ENCODE data around the gene UGP2.

Gene UGP2

GRCh38 chr2:63866009-63866709, 24.5 kb downstream of the UGP2 start:
- peak in 1 of 2 donors; percentile 12 for DNase-seq

- DNase-seq = no peak
Observed at GRCh38 chr2:63870679-63871078, 29.0 kb downstream of the UGP2 start.

GRCh38 chr2:63871864-63872263, 30.2 kb downstream of the UGP2 start:
- DNase-seq = no peak

- DNase-seq = no peak
Observed at GRCh38 chr2:63872571-63873328, 31.1 kb downstream of the UGP2 start.

- DNase-seq = no peak
Observed at GRCh38 chr2:63874204-63875130, 32.8 kb downstream of the UGP2 start.

- no peak for DNase-seq
Observed at GRCh38 chr2:63875131-63875527, 33.4 kb downstream of the UGP2 start.

GRCh38 chr2:63875559-63876245, 34.0 kb downstream of the UGP2 start:
- DNase-seq = no peak

GRCh38 chr2:63876311-63876710, 34.6 kb downstream of the UGP2 start:
- DNase-seq = no peak

GRCh38 chr2:63878486-63878885, 36.8 kb downstream of the UGP2 start:
- DNase-seq = no peak

GRCh38 chr2:63879876-63880433, 38.3 kb downstream of the UGP2 start:
- DNase-seq = no peak

- DNase-seq = no peak
Observed at GRCh38 chr2:63880625-63881024, 38.9 kb downstream of the UGP2 start.

GRCh38 chr2:63881205-63881604, 39.5 kb downstream of the UGP2 start:
- no peak for DNase-seq

GRCh38 chr2:63882395-63883105, 40.9 kb downstream of the UGP2 start:
- no peak for DNase-seq

GRCh38 chr2:63886445-63886844, 44.7 kb downstream of the UGP2 start:
- DNase-seq = no peak

- DNase-seq = no peak
Observed at GRCh38 chr2:63888053-63888452, 46.4 kb downstream of the UGP2 start.

- peak; percentile 11 to 48 for DNase-seq
Observed at GRCh38 chr2:63888490-63889402, 47.0 kb downstream of the UGP2 start.

GRCh38 chr2:63890678-63891077, 49.0 kb downstream of the UGP2 start:
- DNase-seq = no peak

GRCh38 chr2:63891488-63892030, 49.9 kb downstream of the UGP2 start:
- DNase-seq = no peak

GRCh38 chr2:63893163-63893562, 51.5 kb downstream of the UGP2 start:
- no peak for DNase-seq

GRCh38 chr2:63894167-63894566, 52.5 kb downstream of the UGP2 start:
- no peak for DNase-seq

Data from CD4-positive, alpha-beta T cell treated with Interleukin-1 beta for 1 hour (primary cell).